A673 (cell line): ENCODE results near the gene TST. TPM values are rescaled to one million over a fixed set of nuclear protein-coding genes. Genes with fewer than 3 reads are reported as not detected.
A peak's percentile ranks its signal among the peaks of the same experiment; 100 is the strongest.

ENCODE experiments used
- BruUV-seq: library from RNA; stranded (reverse); fragments of 400-500 nt; replicated peaks from 2 replicates; lab custom pipeline; 2021; lab: Mats Ljungman, UMichigan
- CTCF ChIA-PET: fragments of 300-600 bp; sonication (Branson Sonifier 250); formaldehyde crosslinking; loops from one replicate; lab custom pipeline; 2022; ENCODE audit warnings: antibody characterized with exemption; lab: Charles Lee
- POLR2A ChIA-PET: fragments of 300-600 bp; sonication (Branson Sonifier 250); formaldehyde crosslinking; loops from one replicate; lab custom pipeline; 2022; ENCODE audit warnings: antibody characterized with exemption; ENCODE audit not compliant: low non-redundant PET; lab: Charles Lee
- DNase-seq: peaks from one replicate; pipeline ENCODE4 v3.0.0-alpha.2; 2015; ENCODE audit warnings: low spot score
- H3K27ac ChIP-seq: fragments of 200-600 bp; sonication (generic); 2 replicates; pipeline ENCODE4 v1.5.1; 2016; ENCODE audit warnings: mixed run types, low read depth, mild to moderate bottlenecking, mixed read lengths, antibody characterized with exemption, low read length; ENCODE audit not compliant: poor library complexity, severe bottlenecking
- H3K27me3 ChIP-seq: fragments of 200-600 bp; sonication (generic); replicated peaks from 2 replicates; pipeline ENCODE4 v1.6.1; 2017; ENCODE audit warnings: mixed run types, low read depth, mild to moderate bottlenecking, mixed read lengths, antibody characterized with exemption, low read length; ENCODE audit not compliant: insufficient read depth, poor library complexity
- H3K36me3 ChIP-seq: fragments of 200-600 bp; sonication (generic); 2 replicates; pipeline ENCODE4 v1.6.1; 2016; ENCODE audit warnings: mixed run types, mild to moderate bottlenecking, mixed read lengths, antibody characterized with exemption, low read length; ENCODE audit not compliant: insufficient read depth, poor library complexity, severe bottlenecking
- H3K4me1 ChIP-seq: fragments of 200-600 bp; sonication (generic); 2 replicates; pipeline ENCODE4 v1.6.1; 2017; ENCODE audit warnings: mixed run types, mild to moderate bottlenecking, mixed read lengths, antibody characterized with exemption, low read length; ENCODE audit not compliant: insufficient read depth, poor library complexity, severe bottlenecking
- H3K4me3 ChIP-seq: fragments of 200-600 bp; sonication (generic); 2 replicates; pipeline ENCODE4 v1.5.1; 2016; ENCODE audit warnings: low read depth, mixed run types, mild to moderate bottlenecking, mixed read lengths, low read length; ENCODE audit not compliant: poor library complexity, severe bottlenecking
- H3K9me3 ChIP-seq: fragments of 200-600 bp; sonication (generic); 2 replicates; pipeline ENCODE4 v1.6.1; 2016; ENCODE audit warnings: mixed run types, low read depth, mild to moderate bottlenecking, mixed read lengths, antibody characterized with exemption, low read length; ENCODE audit not compliant: poor library complexity, severe bottlenecking
- CTCF ChIP-seq: fragments of 300-800, 200-600 bp; sonication (generic); conservative IDR thresholded peaks from 2 replicates; pipeline ENCODE4 v1.5.1; 2017; ENCODE audit warnings: low read depth, mild to moderate bottlenecking, antibody characterized with exemption, low read length, moderate library complexity, mixed read lengths
- EZH2 ChIP-seq: fragments of 200-600 bp; sonication (generic); IDR thresholded peaks from 2 replicates; pipeline ENCODE4 v1.6.1; 2017; ENCODE audit warnings: borderline replicate concordance, low read depth, mild to moderate bottlenecking, mixed read lengths, antibody characterized with exemption, low read length; ENCODE audit not compliant: poor library complexity, severe bottlenecking
- intact Hi-C: fragments of 100-400 bp; cut with micrococcal nuclease; formaldehyde crosslinking; loops from one replicate; pipeline ENCODE4 v1.10.0; 2022; ENCODE audit not compliant: unreplicated experiment
- total RNA-seq: library from RNA; stranded (reverse); gene quantifications from 2 replicates; pipeline ENCODE4 v1.2.3, GENCODE V29; 2021

Gene TST
- total RNA-seq, 1 experiment from 2014 or later: 31.3 TPM

DNA sequence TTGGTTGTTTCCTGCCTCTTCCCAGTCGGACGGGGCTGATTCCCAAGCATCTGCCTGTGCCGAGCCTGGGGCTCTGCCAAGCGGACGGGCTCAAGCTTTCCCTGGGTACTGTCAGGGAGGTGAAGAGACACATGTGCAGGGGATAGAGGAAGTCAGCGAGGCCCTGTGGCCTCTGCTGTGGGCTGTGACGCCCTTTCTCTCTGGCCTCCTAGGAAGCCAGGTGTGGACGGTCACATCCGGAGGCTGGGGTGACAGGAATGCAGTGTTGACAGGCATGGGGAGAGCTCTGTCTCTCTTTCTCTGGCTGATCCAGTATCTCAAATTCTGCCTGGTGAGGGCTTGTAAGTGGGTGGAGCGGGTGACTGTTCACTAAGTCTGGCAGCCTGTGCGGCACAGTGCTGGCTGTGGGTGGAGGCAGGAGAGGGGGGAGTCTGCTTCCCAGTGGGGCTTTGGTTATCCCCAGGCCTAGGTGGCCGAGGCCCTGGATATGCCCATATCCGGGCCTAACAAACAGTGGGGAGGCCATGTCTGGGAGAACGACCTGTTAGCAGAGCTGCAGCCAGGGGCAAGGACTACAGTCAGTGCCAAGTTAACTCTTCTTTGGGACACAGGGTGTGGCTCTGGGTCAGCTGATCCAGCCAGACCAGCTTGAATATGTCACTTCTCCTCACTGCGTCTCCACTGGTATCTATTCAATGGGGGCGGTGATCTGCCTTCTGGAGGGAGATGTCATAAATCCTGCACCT, 34.2 kb upstream of the TST start:
- H3K4me1 ChIP-seq: peaks cover 4% of the 10 kb centered on the region
- BruUV-seq: no TSS peak
- H3K9me3 ChIP-seq: no peaks in the 10 kb centered on the region
- no peak overlapping the region for H3K4me3 ChIP-seq
- intact Hi-C loops: no loop called here
- H3K27ac ChIP-seq: no peak overlapping the region
- no peak for DNase-seq
- H3K36me3 ChIP-seq: peaks cover 5% of the 10 kb centered on the region
- CTCF ChIA-PET: no interaction called here
- TF ChIP-seq EZH2 (no peak), CTCF (no peak)
- POLR2A ChIA-PET: no interaction called here
- no peaks in the 10 kb centered on the region for H3K27me3 ChIP-seq

- TF ChIP-seq CTCF (no peak), EZH2 (no peak)
- DNase-seq: no peak
- BruUV-seq: no TSS peak
- Histone ChIP-seq H3K27me3 (no peaks in the 10 kb centered on the region), H3K36me3 (peaks cover 3% of the 10 kb centered on the region), H3K27ac (no peak overlapping the region), H3K9me3 (no peaks in the 10 kb centered on the region), H3K4me1 (peaks cover 4% of the 10 kb centered on the region), H3K4me3 (peak overlapping the region; percentile 92)
- intact Hi-C loops: no loop called here
- POLR2A ChIA-PET: no interaction called here
- CTCF ChIA-PET: interaction anchor here (0.7 kb wide), 1 partner anchor 74 kb away, joined by 5 read pairs; no protein-coding TSS in a partner anchor
Measured at GRCh38 chr22:37052386-37053309, 33.4 kb upstream of the TST start.

- no peak for TF ChIP-seq EZH2
- no peak for TF ChIP-seq CTCF
- no peak within 1 kb of the TSS for H3K27ac ChIP-seq
- no peaks in the 10 kb centered on the region for H3K36me3 ChIP-seq
- no TSS peak for BruUV-seq
- ChIA-PET POLR2A (interaction anchor here (0.6 to 0.7 kb wide), 2 partner anchors 556 to 736 kb away, joined by 3 to 15 read pairs; no protein-coding TSS in a partner anchor), CTCF (interaction anchor here (0.6 to 0.7 kb wide), 4 partner anchors 11 to 375 kb away, joined by 3 to 6 read pairs (median 4); no protein-coding TSS in a partner anchor)
- peak within 1 kb of the TSS; percentile 92 for H3K4me3 ChIP-seq
- H3K4me1 ChIP-seq: peaks cover 4% of the 10 kb centered on the region
- H3K9me3 ChIP-seq: no peaks in the 10 kb centered on the region
- no peaks in the 10 kb centered on the region for H3K27me3 ChIP-seq
- intact Hi-C loops: no loop called here
- DNase-seq: peak; percentile 84
Measured at GRCh38 chr22:37051391-37052385, 32.4 kb upstream of the TST start, which contains the start of gene KCTD17. Gene KCTD17, plus strand, starts transcription at chr22:37051742. Its CDS starts 19 bp downstream, at chr22:37051761.
